Measurements from ENCODE around the gene CDH22. TPM values are rescaled to one million over a fixed set of nuclear protein-coding genes. Genes with fewer than 3 reads are reported as not detected.

The CDH22 gene
- total and polyA plus RNA-seq, 2 experiments from 2014 or later, result 0.08 to 0.10 TPM

GRCh38 chr20:46282669-46283068 lies 25.6 kb downstream of the CDH22 start:
- Histone ChIP-seq H3K79me2 (replicated peaks; ENCODE audit: insufficient read depth) (no peaks in the 10 kb centered on the region), H3K9me2 (ENCODE audit: insufficient read depth) (no peaks in the 10 kb centered on the region), H3K4me3 (no peak overlapping the region), H3K27me3 (ENCODE audit: insufficient read depth) (no peaks in the 10 kb centered on the region), H2AFZ (no peak overlapping the region), H3F3A (replicated peaks; ENCODE audit: low read depth) (no peaks in the 10 kb centered on the region), H3K36me3 (ENCODE audit: insufficient read depth) (no peaks in the 10 kb centered on the region), H3K4me2 (no peak overlapping the region), H3K27ac (ENCODE audit: low read depth) (no peak overlapping the region), H4K20me1 (replicated peaks; ENCODE audit: insufficient read depth) (no peaks in the 10 kb centered on the region), H3K4me1 (ENCODE audit: insufficient read depth) (peaks cover 6% of the 10 kb centered on the region)
- ATAC-seq (peak; percentile 44; the same call in 2 of the 3 replicates), DNase-seq (ENCODE audit: low spot score) (no peak)
- no peak overlapping the region for H3K4me3 Mint-ChIP-seq
- peaks cover 22% of the 10 kb centered on the region for H3K4me1 Mint-ChIP-seq
- no peak overlapping the region for H3K27ac Mint-ChIP-seq
- H3K9me3 Mint-ChIP-seq, result no peaks in the 10 kb centered on the region
- H3K27me3 Mint-ChIP-seq (ENCODE audit: insufficient read depth, low read depth, poor library complexity), result peaks cover 12% of the 10 kb centered on the region
- no peaks in the 10 kb centered on the region for H3K36me3 Mint-ChIP-seq (ENCODE audit: low read depth)
- no peak for TF ChIP-seq ZNF331 (CRISPR knock-in tag; IDR thresholded peaks at IDR 0.05; ENCODE audit: low read depth)
- no peak for TF ChIP-seq POLR2AphosphoS5 (IDR thresholded peaks at IDR 0.05; ENCODE audit: low read depth)
- no peak for TF ChIP-seq NANOG (IDR thresholded peaks at IDR 0.05; ENCODE audit: borderline replicate concordance)
- no peak for TF ChIP-seq ZNF114 (CRISPR knock-in tag; IDR thresholded peaks at IDR 0.05)
- no peak for TF ChIP-seq CREB1 (CRISPR knock-in tag; IDR thresholded peaks at IDR 0.05; ENCODE audit: low read depth)
- no peak for TF ChIP-seq ETS1 (IDR thresholded peaks at IDR 0.05)
- TF ChIP-seq ZNF462 (CRISPR knock-in tag; IDR thresholded peaks at IDR 0.05), result no peak
- no peak for TF ChIP-seq REST (IDR thresholded peaks at IDR 0.05; ENCODE audit: unreplicated experiment)
- TF ChIP-seq EZH2phosphoT487 (IDR thresholded peaks at IDR 0.05; ENCODE audit: unreplicated experiment), result no peak
- no peak for TF ChIP-seq EZH2 (IDR thresholded peaks at IDR 0.05; ENCODE audit: low read depth, unreplicated experiment)
- TF ChIP-seq CTCF (conservative IDR thresholded peaks at IDR 0.05; ENCODE audit: low read depth in 2 of 2), result no peak
- TF ChIP-seq JUNB (IDR thresholded peaks at IDR 0.05; ENCODE audit: unreplicated experiment), result no peak
- no peak for TF ChIP-seq STAT1 (IDR thresholded peaks at IDR 0.05; ENCODE audit: unreplicated experiment)

All from GM23338 (cell line).